H9 (cell line): ENCODE results near the gene CABCOCO1. TPM values are rescaled to one million over a fixed set of nuclear protein-coding genes. Genes with fewer than 3 reads are reported as not detected.

Experiments used
- DNase-seq: peaks from one replicate; pipeline ENCODE4 v3.0.0-alpha.2; 2017
- H2AFZ ChIP-seq: one replicate; pipeline ENCODE4 v1.6.1; 2013; ENCODE audit warnings: mild to moderate bottlenecking, low read length, control low read depth, moderate library complexity
- H2AK5ac ChIP-seq: 2 replicates; pipeline ENCODE4 v1.6.1; 2013; ENCODE audit warnings: low read length, control low read depth, mixed read lengths; ENCODE audit not compliant: insufficient read length
- H2BK120ac ChIP-seq: one replicate; pipeline ENCODE4 v1.6.1; 2013; ENCODE audit warnings: low read depth, mild to moderate bottlenecking, low read length, control low read depth, inconsistent platforms; ENCODE audit not compliant: poor library complexity, severe bottlenecking
- H2BK12ac ChIP-seq: 2 replicates; pipeline ENCODE4 v1.6.1; 2013; ENCODE audit warnings: low read length, control low read depth, mixed read lengths, low read depth; ENCODE audit not compliant: insufficient read length
- H2BK15ac ChIP-seq: 2 replicates; pipeline ENCODE4 v1.6.1; 2013; ENCODE audit warnings: low read depth, low read length, control low read depth
- H2BK20ac ChIP-seq: one replicate; pipeline ENCODE4 v1.6.1; 2013; ENCODE audit warnings: low read depth, mild to moderate bottlenecking, low read length, control low read depth, inconsistent platforms; ENCODE audit not compliant: poor library complexity, severe bottlenecking
- H2BK5ac ChIP-seq: 2 replicates; pipeline ENCODE4 v1.6.1; 2013; ENCODE audit warnings: low read length, control low read depth, mixed read lengths; ENCODE audit not compliant: insufficient read length
- H3K14ac ChIP-seq: 2 replicates; pipeline ENCODE4 v1.6.1; 2013; ENCODE audit warnings: low read length, control low read depth; ENCODE audit not compliant: insufficient read depth
- H3K18ac ChIP-seq: 2 replicates; pipeline ENCODE4 v1.6.1; 2013; ENCODE audit warnings: low read depth, mild to moderate bottlenecking, mixed read lengths, low read length, control low read depth; ENCODE audit not compliant: insufficient read length
- H3K23ac ChIP-seq: 2 replicates; pipeline ENCODE4 v1.6.1; 2013; ENCODE audit warnings: low read length, control low read depth, mixed read lengths, low read depth; ENCODE audit not compliant: insufficient read length
- H3K23me2 ChIP-seq: 2 replicates; pipeline ENCODE4 v1.6.1; 2013; ENCODE audit warnings: low read depth, mild to moderate bottlenecking, mixed read lengths, low read length, control low read depth; ENCODE audit not compliant: insufficient read length, poor library complexity, severe bottlenecking
- H3K27ac ChIP-seq: 2 replicates; pipeline ENCODE4 v1.5.1; 2013; ENCODE audit warnings: low read length, control low read depth, mixed read lengths, low read depth; ENCODE audit not compliant: insufficient read length
- H3K27me3 ChIP-seq: 2 replicates; pipeline ENCODE4 v1.6.1; 2013; ENCODE audit warnings: low read length, control low read depth, inconsistent platforms; ENCODE audit not compliant: insufficient read depth
- H3K4ac ChIP-seq: 2 replicates; pipeline ENCODE4 v1.6.1; 2013; ENCODE audit warnings: low read depth, mild to moderate bottlenecking, control low read depth, inconsistent platforms, low read length, moderate library complexity
- H3K4me1 ChIP-seq: 2 replicates; pipeline ENCODE4 v1.6.1; 2013; ENCODE audit warnings: low read length, control low read depth, inconsistent platforms; ENCODE audit not compliant: insufficient read depth
- H3K4me2 ChIP-seq: 2 replicates; pipeline ENCODE4 v1.6.1; 2013; ENCODE audit warnings: low read length, control low read depth, mixed read lengths; ENCODE audit not compliant: insufficient read length, insufficient read depth
- H3K56ac ChIP-seq: 2 replicates; pipeline ENCODE4 v1.6.1; 2013; ENCODE audit warnings: low read depth, mild to moderate bottlenecking, mixed read lengths, low read length, control low read depth; ENCODE audit not compliant: insufficient read length
- H3K79me1 ChIP-seq: 2 replicates; pipeline ENCODE4 v1.6.1; 2013; ENCODE audit warnings: low read depth, mild to moderate bottlenecking, moderate library complexity, low read length, control low read depth, inconsistent platforms; ENCODE audit not compliant: insufficient read depth, poor library complexity, severe bottlenecking
- H3K79me2 ChIP-seq: 2 replicates; pipeline ENCODE4 v1.6.1; 2013; ENCODE audit warnings: low read length, control low read depth, inconsistent platforms; ENCODE audit not compliant: insufficient read depth
- H3K9ac ChIP-seq: 2 replicates; pipeline ENCODE4 v1.6.1; 2013; ENCODE audit warnings: low read length, control low read depth, mixed read lengths; ENCODE audit not compliant: insufficient read length; ENCODE audit errors: extremely low read depth
- H3K9me3 ChIP-seq: one replicate; pipeline ENCODE4 v1.6.1; 2013; ENCODE audit warnings: low read depth, low read length, inconsistent platforms; ENCODE audit not compliant: control insufficient read depth
- H3T11ph ChIP-seq: one replicate; pipeline ENCODE4 v1.6.1; 2013; ENCODE audit warnings: mild to moderate bottlenecking, low read length, control low read depth, inconsistent platforms
- H4K20me1 ChIP-seq: one replicate; pipeline ENCODE4 v1.6.1; 2013; ENCODE audit not compliant: control insufficient read depth, insufficient read length, insufficient read depth
- H4K5ac ChIP-seq: 2 replicates; pipeline ENCODE4 v1.6.1; 2013; ENCODE audit warnings: low read depth, mild to moderate bottlenecking, mixed read lengths, low read length, control low read depth; ENCODE audit not compliant: insufficient read length
- H4K8ac ChIP-seq: replicated peaks from 2 replicates; pipeline ENCODE4 v1.6.1; 2013; ENCODE audit warnings: low read length, control low read depth, mixed read lengths, low read depth; ENCODE audit not compliant: insufficient read length
- H4K91ac ChIP-seq: 2 replicates; pipeline ENCODE4 v1.6.1; 2013; ENCODE audit warnings: low read depth, mild to moderate bottlenecking, moderate library complexity, mixed read lengths, low read length, control low read depth; ENCODE audit not compliant: insufficient read length
- H3K27ac Mint-ChIP-seq, 3 experiments: 2 replicates in 2 of 3; 3 replicates in 1 of 3; pipeline ENCODE4 v1.8.0; 2020 to 2021; ENCODE audit warnings: mixed read lengths in 3 of 3, mild to moderate bottlenecking in 1 of 3, moderate library complexity in 1 of 3
- H3K27me3 Mint-ChIP-seq: 2 replicates; pipeline ENCODE4 v1.8.0; 2021; ENCODE audit warnings: low read depth, mild to moderate bottlenecking, moderate library complexity, mixed read lengths
- H3K36me3 Mint-ChIP-seq, 3 experiments: 2 replicates in 2 of 3; 3 replicates in 1 of 3; pipeline ENCODE4 v1.8.0; 2020 to 2021; ENCODE audit warnings: low read depth in 3 of 3, mixed read lengths in 3 of 3; ENCODE audit not compliant: insufficient read depth in 1 of 3
- H3K4me1 Mint-ChIP-seq, 2 experiments: 2 replicates each; pipeline ENCODE4 v1.8.0; 2020; ENCODE audit warnings: mixed read lengths in 2 of 2
- H3K4me3 Mint-ChIP-seq, 2 experiments: 2 replicates in 1 of 2; 3 replicates in 1 of 2; pipeline ENCODE4 v1.8.0; 2020 to 2021; ENCODE audit warnings: mild to moderate bottlenecking in 2 of 2, mixed read lengths in 2 of 2, moderate library complexity in 1 of 2
- H3K9me3 Mint-ChIP-seq, 2 experiments: 2 replicates in 1 of 2; 3 replicates in 1 of 2; pipeline ENCODE4 v1.8.0; 2020; ENCODE audit warnings: mild to moderate bottlenecking in 2 of 2, mixed read lengths in 2 of 2, moderate library complexity in 1 of 2
- CTCF ChIP-seq: fragments of 200-600 bp; sonication (generic); conservative IDR thresholded peaks from 3 replicates; pipeline ENCODE4 v1.8.0; 2021; ENCODE audit warnings: antibody characterized with exemption, mild to moderate bottlenecking
- WGBS: extraction: QIAGEN DNeasy Blood & Tissue Kit; methylation state at CpG from one replicate; pipeline ENCODE4 v1.1.7; 2013; ENCODE audit warnings: missing lambda C conversion rate, low lambda C conversion rate, mixed read lengths; ENCODE audit not compliant: insufficient read length; ENCODE audit errors: extremely low coverage; 5-methylcytosine and 5-hydroxymethylcytosine counted together
- total RNA-seq: library from RNA; stranded (reverse); gene quantifications from 2 replicates; pipeline ENCODE4 v1.2.1, GENCODE V29; 2021

CABCOCO1 gene
- total RNA-seq, 1 experiment from 2014 or later = not detected

DNA sequence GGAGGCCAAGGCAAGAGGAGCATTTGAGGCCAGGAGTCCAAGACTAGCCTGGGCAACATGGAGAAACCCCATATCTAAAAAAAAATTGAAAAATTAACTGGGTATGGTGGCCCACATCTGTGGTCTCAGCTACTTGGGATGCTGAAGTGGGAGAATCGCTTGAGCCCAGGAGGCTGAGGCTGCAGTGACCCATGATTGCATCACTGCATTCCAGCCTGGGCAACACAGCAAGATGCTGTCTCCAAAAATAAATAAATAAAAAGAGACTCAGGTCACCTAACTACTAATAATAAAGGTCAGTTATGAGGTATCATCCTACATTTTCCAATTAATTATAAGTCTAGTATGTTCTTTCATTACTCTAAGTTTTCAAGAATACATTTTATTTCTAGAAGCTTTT, 20.6 kb downstream of the CABCOCO1 start:
- H3K27ac ChIP-seq = no peak overlapping the region
- no peak overlapping the region for H2AFZ ChIP-seq
- Mint-ChIP-seq H3K27ac (no peak overlapping the region), H3K4me1 (no peaks in the 10 kb centered on the region), H3K9me3 (no peaks in the 10 kb centered on the region), H3K36me3 (no peaks in the 10 kb centered on the region), H3K4me3 (no peak overlapping the region), H3K27me3 (no peaks in the 10 kb centered on the region)
- TF ChIP-seq CTCF = no peak
- H2AK5ac ChIP-seq = no peak overlapping the region
- no peak overlapping the region for H4K8ac ChIP-seq
- H2BK5ac ChIP-seq = no peak overlapping the region
- H3K18ac ChIP-seq = no peak overlapping the region
- no peak overlapping the region for H2BK120ac ChIP-seq
- no peaks in the 10 kb centered on the region for H3K23me2 ChIP-seq
- no CpG with 5 or more reads among the region's 1 CpG for WGBS
- no peak overlapping the region for H3K14ac ChIP-seq
- H3K79me2 ChIP-seq = no peaks in the 10 kb centered on the region
- H4K5ac ChIP-seq = no peak overlapping the region
- no peak overlapping the region for H3K23ac ChIP-seq
- H3K56ac ChIP-seq = no peak overlapping the region
- H3K4me1 ChIP-seq = no peaks in the 10 kb centered on the region
- H2BK12ac ChIP-seq = no peak overlapping the region
- H3K9ac ChIP-seq = no peak overlapping the region
- no peak overlapping the region for H3K4me2 ChIP-seq
- no peaks in the 10 kb centered on the region for H3K27me3 ChIP-seq
- H3K9me3 ChIP-seq = no peaks in the 10 kb centered on the region
- no peak overlapping the region for H2BK15ac ChIP-seq
- H2BK20ac ChIP-seq = no peak overlapping the region
- H3K4ac ChIP-seq = no peak overlapping the region
- no peak for DNase-seq
- H4K91ac ChIP-seq = no peak overlapping the region
- H3K79me1 ChIP-seq = no peaks in the 10 kb centered on the region
- H4K20me1 ChIP-seq = no peaks in the 10 kb centered on the region
- no peak overlapping the region for H3T11ph ChIP-seq
